Measurements from ENCODE around the gene UQCRC1.

- TF ChIP-seq, protein P1, sequence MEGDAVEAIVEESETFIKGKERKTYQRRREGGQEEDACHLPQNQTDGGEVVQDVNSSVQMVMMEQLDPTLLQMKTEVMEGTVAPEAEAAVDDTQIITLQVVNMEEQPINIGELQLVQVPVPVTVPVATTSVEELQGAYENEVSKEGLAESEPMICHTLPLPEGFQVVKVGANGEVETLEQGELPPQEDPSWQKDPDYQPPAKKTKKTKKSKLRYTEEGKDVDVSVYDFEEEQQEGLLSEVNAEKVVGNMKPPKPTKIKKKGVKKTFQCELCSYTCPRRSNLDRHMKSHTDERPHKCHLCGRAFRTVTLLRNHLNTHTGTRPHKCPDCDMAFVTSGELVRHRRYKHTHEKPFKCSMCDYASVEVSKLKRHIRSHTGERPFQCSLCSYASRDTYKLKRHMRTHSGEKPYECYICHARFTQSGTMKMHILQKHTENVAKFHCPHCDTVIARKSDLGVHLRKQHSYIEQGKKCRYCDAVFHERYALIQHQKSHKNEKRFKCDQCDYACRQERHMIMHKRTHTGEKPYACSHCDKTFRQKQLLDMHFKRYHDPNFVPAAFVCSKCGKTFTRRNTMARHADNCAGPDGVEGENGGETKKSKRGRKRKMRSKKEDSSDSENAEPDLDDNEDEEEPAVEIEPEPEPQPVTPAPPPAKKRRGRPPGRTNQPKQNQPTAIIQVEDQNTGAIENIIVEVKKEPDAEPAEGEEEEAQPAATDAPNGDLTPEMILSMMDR (IDR thresholded peaks at IDR 0.05), result no peak
- no peak for TF ChIP-seq POLR2AphosphoS5 (IDR thresholded peaks at IDR 0.05)
Measured at GRCh38 chr3:48595526-48596121, 13.8 kb downstream of the UQCRC1 start.

Measured in breast epithelium (tissue), 3 donors.